T-helper 22 cell (primary cell): ENCODE results near the gene CPED1.
"Not testable (repeated sequence)": the region's sequence is repeated elsewhere in the genome, so short reads cannot be mapped to it uniquely, and the experiment has no call there.

ENCODE experiments used
- DNase-seq: peaks from one replicate; pipeline ENCODE4 v3.0.0-alpha.2; 2020; ENCODE audit warnings: low read depth

Gene CPED1

GRCh38 chr7:121020249-121020988, 31.9 kb downstream of the CPED1 start:
- DNase-seq: no peak

DNA sequence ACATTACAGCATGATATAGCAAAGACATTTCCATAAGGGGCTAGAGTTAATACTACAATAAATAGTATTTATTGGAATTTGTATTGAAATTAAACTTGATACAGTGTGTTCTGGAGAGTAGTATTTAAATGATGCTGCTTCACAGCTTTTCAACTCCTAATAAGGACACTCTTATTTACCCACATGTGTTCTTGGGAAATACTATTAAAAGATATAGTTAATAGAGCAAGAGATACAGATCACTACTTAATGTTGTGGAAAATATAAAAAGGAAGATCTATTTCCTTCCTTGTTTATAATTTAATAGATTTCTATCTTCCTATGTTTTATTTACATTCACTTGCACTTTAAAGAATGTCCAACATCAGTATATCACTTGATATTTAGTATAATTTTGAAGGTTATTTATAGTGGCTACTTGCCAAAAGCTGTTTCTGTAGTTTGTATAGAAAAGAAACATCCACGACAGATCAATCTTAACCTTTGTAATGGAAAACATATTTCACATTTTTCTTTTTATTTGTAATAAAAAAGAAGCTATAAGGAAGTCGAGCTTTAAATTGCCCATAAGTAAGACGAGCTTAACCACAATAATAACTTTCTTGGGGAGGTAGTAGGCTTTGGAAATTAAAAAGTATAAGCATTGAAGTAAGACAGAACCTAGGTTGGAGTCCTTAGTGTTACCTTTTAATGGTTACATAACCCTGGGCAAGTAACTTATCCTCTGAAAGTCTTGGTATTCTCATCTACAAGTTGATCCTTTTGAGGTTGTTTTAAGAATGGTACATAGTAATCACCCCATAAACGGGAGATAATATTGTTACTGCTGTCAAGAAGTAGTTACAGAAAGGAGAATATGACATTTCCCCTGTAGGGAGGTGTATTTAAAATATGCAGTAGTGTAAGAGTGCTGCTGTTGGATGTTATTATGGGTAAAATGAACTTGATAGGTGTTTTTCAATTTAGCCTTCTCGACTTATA, 32.8 kb downstream of the CPED1 start:
- no peak for DNase-seq

DNA sequence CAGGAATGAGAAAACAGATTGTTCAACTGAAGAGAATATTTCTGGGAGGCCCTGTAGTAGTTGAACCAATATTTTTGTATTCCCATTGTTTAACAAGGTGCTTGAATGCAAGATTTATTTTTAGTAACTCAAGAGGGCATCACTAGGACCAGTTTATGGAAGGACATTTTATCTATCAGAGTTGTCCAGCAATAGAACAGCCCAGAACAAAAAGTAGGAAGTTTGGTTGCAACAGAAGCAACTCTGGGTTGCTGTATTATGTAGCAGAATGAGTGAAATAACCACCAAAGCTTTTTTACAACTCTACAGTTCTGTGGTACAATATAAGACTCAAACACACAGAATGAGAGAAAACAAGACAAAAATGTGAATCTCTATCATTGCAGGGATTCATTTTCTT, 34.7 kb downstream of the CPED1 start:
- DNase-seq: no peak

GRCh38 chr7:121023683-121024511, 35.4 kb downstream of the CPED1 start:
- no peak for DNase-seq

DNA sequence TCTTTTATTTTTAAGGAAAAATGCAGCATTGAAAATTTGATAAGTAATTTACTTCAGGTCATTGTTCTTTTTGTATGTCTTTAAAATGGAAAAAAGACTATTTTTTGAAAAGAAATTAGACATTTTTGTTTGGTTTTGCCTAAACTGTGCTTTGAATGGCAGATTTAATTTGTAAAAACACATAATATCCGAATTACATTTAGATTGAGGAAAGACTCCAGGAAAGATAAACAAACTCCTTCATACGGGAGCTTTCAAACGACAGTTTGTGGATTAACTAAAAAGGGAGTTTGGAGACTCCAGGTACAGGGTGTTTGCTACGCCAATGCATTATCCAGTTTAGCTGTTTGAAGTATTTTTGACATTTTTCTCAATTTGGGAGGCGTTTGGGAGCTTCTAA, 36.1 kb downstream of the CPED1 start:
- no peak for DNase-seq

DNA sequence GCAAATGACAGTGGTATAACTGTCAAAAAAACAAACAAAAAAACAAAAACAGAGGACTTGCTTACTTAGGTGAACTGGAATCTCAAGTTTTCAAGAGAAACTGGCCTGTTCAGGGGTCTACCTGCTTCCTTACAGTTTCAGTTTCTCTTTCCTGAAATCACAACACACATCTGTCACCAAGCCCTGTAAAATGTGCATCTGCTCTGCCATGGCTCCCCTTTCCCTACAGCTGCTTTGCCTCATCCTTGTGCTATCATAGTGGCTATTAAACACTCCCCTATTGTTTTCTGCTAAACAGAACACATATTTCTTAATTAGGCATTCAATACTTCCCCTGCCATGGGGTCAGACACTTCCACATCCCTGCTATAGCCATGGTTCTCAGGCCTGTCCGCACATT, 37.6 kb downstream of the CPED1 start:
- DNase-seq: no peak

GRCh38 chr7:121026577-121027111, 38.1 kb downstream of the CPED1 start:
- DNase-seq: no peak

DNA sequence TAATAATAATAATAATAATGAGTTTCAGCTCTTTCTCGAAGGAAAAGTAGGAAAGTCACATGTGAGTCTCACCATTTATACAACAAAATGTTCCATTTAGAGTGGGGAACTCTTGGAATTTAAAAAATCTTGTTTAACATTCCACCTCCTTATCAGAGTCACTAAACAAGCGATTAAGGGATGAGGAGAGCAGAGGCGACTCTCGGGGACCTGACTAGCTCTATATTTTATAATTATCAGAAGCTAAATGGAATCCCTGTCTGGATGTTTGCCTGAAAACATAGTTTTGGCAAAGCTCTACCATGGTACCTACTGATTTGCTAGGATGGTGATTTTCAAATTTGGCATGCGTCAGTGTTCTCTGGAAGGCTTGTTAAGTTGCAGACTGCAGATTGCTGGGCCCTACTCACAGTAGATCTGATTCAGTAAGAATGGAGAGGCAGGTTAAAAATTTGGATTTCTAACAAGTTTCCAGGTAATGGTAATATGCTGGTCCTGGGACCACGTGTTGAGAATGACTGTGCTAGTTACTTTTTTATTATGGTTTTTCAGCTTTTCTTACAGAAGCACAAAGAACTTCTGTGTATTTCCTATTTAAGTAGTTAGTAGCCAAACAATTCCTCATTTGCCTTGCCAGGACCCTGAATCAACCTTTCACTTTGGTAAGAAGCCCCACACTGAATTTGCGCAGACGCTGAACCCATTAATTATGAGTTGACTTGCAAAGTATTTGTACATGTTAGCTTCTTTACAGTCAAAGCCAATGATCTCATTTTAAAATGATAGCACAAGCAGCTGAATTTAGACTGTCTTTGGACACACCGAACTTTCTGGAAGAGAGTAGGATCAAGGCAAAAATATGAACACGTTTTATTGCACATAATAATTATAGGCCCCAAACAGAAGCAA, 39.5 kb downstream of the CPED1 start:
- no peak for DNase-seq

DNA sequence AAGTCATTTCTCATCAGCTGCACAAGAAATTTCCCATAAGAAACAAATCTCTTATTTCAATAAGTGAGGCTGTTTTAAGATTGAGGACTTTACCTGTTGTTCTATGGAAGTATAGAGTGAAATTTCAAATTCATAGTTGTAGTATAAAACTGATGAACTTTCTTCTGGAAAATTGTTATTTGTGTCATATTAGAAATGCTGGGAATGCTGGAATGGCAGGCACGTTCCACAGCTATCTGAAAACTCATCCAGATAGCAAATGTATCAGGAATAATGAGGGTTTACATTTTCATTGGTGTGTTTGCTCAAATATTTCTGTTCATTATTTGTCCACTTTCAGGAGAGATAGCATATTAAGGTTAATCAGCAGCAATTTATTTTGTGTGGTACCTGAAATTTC, 40.8 kb downstream of the CPED1 start:
- DNase-seq: no peak

DNA sequence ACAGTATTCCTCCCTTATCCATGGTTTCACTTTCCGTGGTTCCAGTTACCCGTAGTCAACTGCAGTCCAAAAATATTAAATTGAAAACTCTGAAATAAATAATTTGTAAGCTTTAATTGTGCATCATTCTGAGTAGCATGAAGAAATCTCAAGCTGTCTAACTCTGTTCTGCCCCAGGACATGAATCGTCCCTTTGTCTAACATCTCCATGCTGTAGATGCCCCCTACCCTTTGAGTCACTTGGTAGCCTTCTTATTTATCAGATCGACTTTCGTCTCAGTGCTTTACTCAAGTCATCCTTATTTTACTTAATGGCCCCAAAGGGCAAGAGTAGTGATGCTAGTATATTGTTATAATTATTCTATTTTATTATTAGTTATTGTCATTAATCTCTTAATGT, 41.8 kb downstream of the CPED1 start:
- DNase-seq: no peak

- no peak for DNase-seq
These were observed 44.3 kb downstream of the CPED1 start for GRCh38 chr7:121032645-121033460.

- no peak for DNase-seq
These were observed 46.4 kb downstream of the CPED1 start for GRCh38 chr7:121034929-121035328.

DNA sequence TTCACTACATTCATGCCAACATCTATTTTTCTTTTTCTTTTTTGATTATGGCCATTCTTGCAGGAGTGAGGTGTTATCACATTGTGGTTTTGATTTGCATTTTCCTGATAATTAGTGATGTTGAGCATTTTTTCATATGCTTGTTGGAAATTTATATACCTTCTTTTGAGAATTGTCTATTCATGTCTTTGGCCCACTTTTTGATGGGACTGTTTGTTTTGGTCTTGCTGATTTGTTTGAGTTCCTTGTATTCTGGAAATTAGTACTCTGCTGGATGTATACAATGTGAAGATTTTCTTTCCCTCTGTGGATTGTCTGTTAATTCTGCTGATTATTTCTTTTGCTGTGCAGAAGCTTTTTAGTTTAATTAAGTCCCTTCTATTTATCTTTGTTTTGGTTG, 48.3 kb downstream of the CPED1 start:
- not testable (repeated sequence) for DNase-seq

DNA sequence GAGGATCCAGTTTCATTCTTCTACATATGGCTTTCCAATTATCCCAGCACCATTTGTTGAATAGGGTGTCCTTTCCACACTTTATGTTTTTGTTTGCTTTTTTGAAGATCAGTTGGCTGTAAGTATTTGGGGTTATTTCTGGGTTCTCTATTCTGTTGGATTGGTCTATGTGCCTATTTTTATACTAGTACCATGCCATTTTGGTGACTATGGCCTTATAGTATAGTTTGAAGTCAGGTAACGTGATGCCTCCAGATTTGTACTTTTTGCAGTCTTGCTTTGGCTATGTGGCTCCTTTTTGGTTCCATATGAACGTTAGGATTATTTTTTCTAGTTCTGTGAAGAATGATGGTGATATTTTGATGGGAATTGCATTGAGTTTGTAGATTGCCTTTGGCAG, 48.8 kb downstream of the CPED1 start:
- DNase-seq: not testable (repeated sequence)

GRCh38 chr7:121037957-121038716, 49.6 kb downstream of the CPED1 start:
- no peak for DNase-seq

DNA sequence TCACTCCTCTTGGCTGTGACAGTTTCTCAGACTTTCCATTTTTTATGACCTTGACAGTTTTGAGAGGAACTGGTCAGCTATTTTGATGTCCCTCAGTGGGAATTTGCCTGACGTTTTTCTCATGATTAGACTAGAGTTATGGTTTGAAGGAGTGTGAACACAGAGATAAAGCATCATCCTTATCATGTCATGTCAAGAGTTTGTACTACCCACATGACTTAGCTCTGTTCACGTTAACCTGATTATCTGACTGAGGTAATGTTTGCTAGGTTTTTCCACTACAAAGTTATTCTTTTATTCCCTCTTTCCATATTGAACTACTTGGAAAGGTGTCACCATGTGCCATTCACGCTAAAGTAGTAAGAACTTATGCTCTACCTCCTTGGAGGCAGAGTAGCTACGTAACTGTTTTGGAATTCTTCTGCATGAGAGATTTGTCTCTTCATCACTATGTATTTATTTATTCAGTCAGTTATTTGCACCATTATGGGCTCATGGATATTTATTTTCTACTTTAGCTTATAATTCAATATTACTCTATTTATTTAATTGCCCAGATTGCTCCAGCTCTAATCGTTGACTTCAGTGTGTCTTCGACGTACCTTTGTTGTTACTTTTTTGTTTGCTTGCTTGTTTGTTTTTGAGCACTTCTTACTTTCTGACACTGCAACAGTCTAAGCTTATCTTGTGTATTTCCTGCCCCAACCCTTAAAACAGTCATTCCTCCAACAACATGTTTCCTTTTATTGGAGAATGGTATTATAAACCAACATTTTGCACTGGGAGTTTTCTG, 50.4 kb downstream of the CPED1 start:
- no peak for DNase-seq

DNA sequence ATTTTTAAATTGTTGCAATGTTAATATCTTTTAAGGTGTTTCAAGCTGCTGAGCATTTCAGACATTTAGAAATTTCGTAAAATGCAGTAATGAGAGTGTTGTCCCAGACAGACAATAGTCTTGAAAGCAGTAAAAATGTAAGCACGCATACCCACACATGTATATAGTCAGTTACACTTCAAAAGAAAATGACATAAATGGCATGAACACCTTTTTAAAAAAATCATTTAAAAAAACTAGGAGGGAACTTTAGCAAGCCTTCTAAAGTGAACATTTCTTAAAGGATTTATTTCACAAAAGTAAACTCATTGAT, 51.0 kb downstream of the CPED1 start:
- DNase-seq: no peak

- DNase-seq: no peak
These were observed 51.5 kb downstream of the CPED1 start for GRCh38 chr7:121039994-121040393.
